Endothelial cell of umbilical vein (primary cell): ENCODE measurements around the gene ELOVL6. TPM values are rescaled to one million over a fixed set of nuclear protein-coding genes. Genes with fewer than 3 reads are reported as not detected.

ENCODE experiments used
- BruUV-seq: library from RNA; stranded (reverse); fragments of 400-500 nt; replicated peaks from 2 replicates; lab custom pipeline; 2021; lab: Mats Ljungman, UMichigan
- CTCF ChIA-PET: fragments of 300-600, 350-600 bp; sonication (Branson Sonifier 250); formaldehyde crosslinking; loops from one replicate; lab custom pipeline; 2021; ENCODE audit warnings: antibody characterized with exemption, inconsistent platforms; lab: Charles Lee
- POLR2A ChIA-PET: fragments of 300-600, 350-600 bp; sonication (Branson Sonifier 250); formaldehyde crosslinking; loops from one replicate; lab custom pipeline; 2021; ENCODE audit warnings: antibody characterized with exemption, inconsistent platforms; lab: Charles Lee
- DNase-seq: peaks from one replicate; pipeline ENCODE4 v3.0.0-alpha.2; 2011; ENCODE audit warnings: low read depth, low spot score
- FAIRE-seq: peaks from 2 replicates; lab custom pipeline; 2011; peaks lifted over from hg19 to GRCh38; lab: Jason Lieb, UNC
- H2AFZ ChIP-seq: 2 replicates; pipeline ENCODE4 v1.6.0; 2012; ENCODE audit warnings: low read depth, low read length, control low read depth, inconsistent platforms
- H3K27ac ChIP-seq: 2 replicates; pipeline ENCODE4 v1.5.1; 2011; ENCODE audit warnings: low read depth, mild to moderate bottlenecking, control low read depth, low read length, moderate library complexity; ENCODE audit not compliant: insufficient read depth
- H3K27me3 ChIP-seq, 2 experiments: 2 replicates each; pipeline versions ENCODE4 v1.6.0 to v1.6.1; 2011; ENCODE audit warnings: low read length in 2 of 2, mixed read lengths in 1 of 2; ENCODE audit not compliant: control insufficient read depth in 2 of 2, insufficient read depth in 2 of 2
- H3K36me3 ChIP-seq, 2 experiments: 2 replicates in 1 of 2; 3 replicates in 1 of 2; pipeline ENCODE4 v1.5.1; 2011; ENCODE audit warnings: low read length in 2 of 2, mild to moderate bottlenecking in 1 of 2, moderate library complexity in 1 of 2; ENCODE audit not compliant: control insufficient read depth in 2 of 2, insufficient read depth in 2 of 2; ENCODE audit errors: extremely low read depth in 1 of 2
- H3K4me1 ChIP-seq: 3 replicates; pipeline ENCODE4 v1.5.1; 2011; ENCODE audit warnings: mild to moderate bottlenecking, low read length; ENCODE audit not compliant: control insufficient read depth, insufficient read depth; ENCODE audit errors: extremely low read depth
- H3K4me2 ChIP-seq: 2 replicates; pipeline ENCODE4 v1.6.1; 2011; ENCODE audit warnings: low read length, control low read depth, mixed read lengths; ENCODE audit not compliant: insufficient read depth
- H3K4me3 ChIP-seq, 3 experiments: fragments of 200-600 bp in 1 of 3; sonication (generic), shearing (Covaris generic) in 1 of 3; replicated peaks in 1 of 3; 2 replicates each; pipeline ENCODE4 v1.5.1; 2011 to 2016; ENCODE audit warnings: control low read depth in 3 of 3, low read length in 3 of 3, mild to moderate bottlenecking in 2 of 3, inconsistent platforms in 1 of 3, low read depth in 1 of 3, moderate library complexity in 1 of 3; ENCODE audit not compliant: insufficient read depth in 1 of 3
- H3K79me2 ChIP-seq: 2 replicates; pipeline ENCODE4 v1.6.0; 2012; ENCODE audit warnings: low read length, inconsistent platforms; ENCODE audit not compliant: control insufficient read depth, insufficient read depth
- H3K9ac ChIP-seq: replicated peaks from 2 replicates; pipeline ENCODE3; 2011; ENCODE audit warnings: low read length, control low read depth; ENCODE audit not compliant: insufficient read depth; ENCODE audit errors: extremely low read depth
- H3K9me1 ChIP-seq: replicated peaks from 3 replicates; pipeline ENCODE4 v1.6.0; 2011; ENCODE audit warnings: mild to moderate bottlenecking, low read length; ENCODE audit not compliant: control insufficient read depth, insufficient read depth; ENCODE audit errors: extremely low read depth
- H3K9me3 ChIP-seq: replicated peaks from 2 replicates; pipeline ENCODE4 v1.5.1; 2012; ENCODE audit warnings: low read length, inconsistent platforms; ENCODE audit not compliant: control insufficient read depth, insufficient read depth
- H4K20me1 ChIP-seq: replicated peaks from 2 replicates; pipeline ENCODE3; 2011; ENCODE audit warnings: mild to moderate bottlenecking, low read length; ENCODE audit not compliant: control insufficient read depth, insufficient read depth; ENCODE audit errors: extremely low read depth
- MAX ChIP-seq: IDR thresholded peaks from 2 replicates; pipeline ENCODE4 v1.6.1; 2011; ENCODE audit not compliant: insufficient read depth, insufficient read length
- POLR2AphosphoS5 ChIP-seq: IDR thresholded peaks from 2 replicates; pipeline ENCODE4 v1.6.1; 2012; ENCODE audit warnings: low read depth, mild to moderate bottlenecking, control low read depth, low read length, moderate library complexity; ENCODE audit not compliant: insufficient read depth
- dilution Hi-C: fragments of 300-500 bp; cut with MboI; formaldehyde crosslinking; loops from one replicate; pipeline ENCODE4 v1.15.0; 2019; ENCODE audit warnings: low sequenced_read_pairs; ENCODE audit not compliant: extremely low pct_ligation_motif_present
- intact Hi-C: fragments of 100-400 bp; cut with micrococcal nuclease; formaldehyde crosslinking; loops from one replicate; pipeline ENCODE4 v1.10.0; 2022
- polyA plus RNA-seq, 4 experiments: library from polyadenylated mRNA; depleted of rRNA in 3 of 4; stranded (reverse) in 3 of 4; unstranded in 1 of 4; fragments of >200 nt; gene quantifications; 2 replicates each; pipeline versions ENCODE4 v1.2.1 to v1.2.3, GENCODE V29; 2011 to 2012; ENCODE audit warnings: missing spikeins in 1 of 4
- total RNA-seq: library from RNA; stranded (reverse); gene quantifications from 2 replicates; pipeline ENCODE4 v1.2.3, GENCODE V29; 2021
- TF ChIP-seq, protein P1 (sequence below), 2 donors: IDR thresholded peaks; 1 replicate in 1 of 2; 2 replicates in 1 of 2; pipeline ENCODE4 v1.5.1; 2011; ENCODE audit warnings: low read length in 2 of 2, mild to moderate bottlenecking in 2 of 2, moderate library complexity in 2 of 2, control low read depth in 1 of 2, inconsistent platforms in 1 of 2, low read depth in 1 of 2; ENCODE audit not compliant: insufficient read depth in 1 of 2; ENCODE audit errors: extremely low read depth in 1 of 2

Gene ELOVL6
- total and polyA plus RNA-seq, 2 donors (not counting 3 experiments of a cell fraction or from before 2014, with no cell fraction given) = 6.4 to 26.1 TPM

DNA sequence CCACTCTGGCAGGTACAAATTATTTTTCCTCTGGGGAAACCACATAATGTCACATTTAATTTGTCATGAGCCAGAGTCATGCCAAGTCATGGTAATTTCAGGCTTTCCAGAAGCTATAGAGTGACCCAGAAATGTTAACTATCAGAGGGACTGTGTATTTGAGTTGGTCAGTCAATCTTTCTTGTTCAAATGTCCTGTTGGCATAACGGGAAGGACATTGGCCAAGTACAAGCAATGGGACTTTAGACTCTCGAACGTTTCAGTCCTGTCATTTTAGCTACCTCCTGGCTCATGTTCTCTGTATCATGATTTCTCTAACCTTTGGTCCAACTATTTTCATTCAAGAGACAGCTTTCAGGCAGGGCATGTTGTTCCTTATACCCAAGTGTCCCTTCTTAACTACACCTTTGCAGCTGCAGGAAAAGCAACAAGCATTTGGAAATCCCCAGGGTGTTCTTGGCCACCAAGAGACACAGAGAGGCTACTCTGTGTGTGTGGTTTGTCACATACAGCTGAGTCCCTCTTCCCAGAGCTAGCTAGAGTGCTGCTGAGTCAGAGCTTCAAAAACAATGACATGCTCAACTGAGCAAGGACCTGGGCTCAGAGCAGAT, 143.2 kb downstream of the ELOVL6 start:
- DNase-seq = no peak
- TF ChIP-seq MAX = no peak
- no peak for TF ChIP-seq POLR2AphosphoS5
- TF ChIP-seq, protein P1, sequence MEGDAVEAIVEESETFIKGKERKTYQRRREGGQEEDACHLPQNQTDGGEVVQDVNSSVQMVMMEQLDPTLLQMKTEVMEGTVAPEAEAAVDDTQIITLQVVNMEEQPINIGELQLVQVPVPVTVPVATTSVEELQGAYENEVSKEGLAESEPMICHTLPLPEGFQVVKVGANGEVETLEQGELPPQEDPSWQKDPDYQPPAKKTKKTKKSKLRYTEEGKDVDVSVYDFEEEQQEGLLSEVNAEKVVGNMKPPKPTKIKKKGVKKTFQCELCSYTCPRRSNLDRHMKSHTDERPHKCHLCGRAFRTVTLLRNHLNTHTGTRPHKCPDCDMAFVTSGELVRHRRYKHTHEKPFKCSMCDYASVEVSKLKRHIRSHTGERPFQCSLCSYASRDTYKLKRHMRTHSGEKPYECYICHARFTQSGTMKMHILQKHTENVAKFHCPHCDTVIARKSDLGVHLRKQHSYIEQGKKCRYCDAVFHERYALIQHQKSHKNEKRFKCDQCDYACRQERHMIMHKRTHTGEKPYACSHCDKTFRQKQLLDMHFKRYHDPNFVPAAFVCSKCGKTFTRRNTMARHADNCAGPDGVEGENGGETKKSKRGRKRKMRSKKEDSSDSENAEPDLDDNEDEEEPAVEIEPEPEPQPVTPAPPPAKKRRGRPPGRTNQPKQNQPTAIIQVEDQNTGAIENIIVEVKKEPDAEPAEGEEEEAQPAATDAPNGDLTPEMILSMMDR (IDR thresholded peaks at IDR 0.05; ENCODE audit: extremely low read depth in 1 of 2, insufficient read depth in 1 of 2, low read depth in 1 of 2, low read length in 2 of 2) = no peak
- ChIA-PET POLR2A (no interaction called here), CTCF (interaction anchor here (0.6 to 1.3 kb wide), 7 partner anchors 10 to 454 kb away, joined by 3 to 5 read pairs (median 3); no protein-coding TSS in a partner anchor)
- no peaks in the 10 kb centered on the region for H3K79me2 ChIP-seq
- no peaks in the 10 kb centered on the region for H3K36me3 ChIP-seq
- intact Hi-C loops (no loop called here), dilution Hi-C loops (no loop called here)
- no peaks in the 10 kb centered on the region for H3K27me3 ChIP-seq
- no peak for FAIRE-seq
- no peaks in the 10 kb centered on the region for H3K9me1 ChIP-seq
- no peak overlapping the region for H3K9ac ChIP-seq
- no peak overlapping the region for H3K4me2 ChIP-seq
- no TSS peak for BruUV-seq
- no peak overlapping the region for H2AFZ ChIP-seq
- no peaks in the 10 kb centered on the region for H3K9me3 ChIP-seq
- no peaks in the 10 kb centered on the region for H4K20me1 ChIP-seq
- peaks cover 12% of the 10 kb centered on the region for H3K4me1 ChIP-seq
- no peak overlapping the region for H3K27ac ChIP-seq
- no peak overlapping the region for H3K4me3 ChIP-seq
